ENCODE measurements around the gene SNRPD3.
A peak's percentile ranks its signal among the peaks of the same experiment; 100 is the strongest.

The SNRPD3 gene

GRCh38 chr22:24518771-24519485 lies 36.9 kb upstream of the SNRPD3 start:
- TF ChIP-seq, protein P1, sequence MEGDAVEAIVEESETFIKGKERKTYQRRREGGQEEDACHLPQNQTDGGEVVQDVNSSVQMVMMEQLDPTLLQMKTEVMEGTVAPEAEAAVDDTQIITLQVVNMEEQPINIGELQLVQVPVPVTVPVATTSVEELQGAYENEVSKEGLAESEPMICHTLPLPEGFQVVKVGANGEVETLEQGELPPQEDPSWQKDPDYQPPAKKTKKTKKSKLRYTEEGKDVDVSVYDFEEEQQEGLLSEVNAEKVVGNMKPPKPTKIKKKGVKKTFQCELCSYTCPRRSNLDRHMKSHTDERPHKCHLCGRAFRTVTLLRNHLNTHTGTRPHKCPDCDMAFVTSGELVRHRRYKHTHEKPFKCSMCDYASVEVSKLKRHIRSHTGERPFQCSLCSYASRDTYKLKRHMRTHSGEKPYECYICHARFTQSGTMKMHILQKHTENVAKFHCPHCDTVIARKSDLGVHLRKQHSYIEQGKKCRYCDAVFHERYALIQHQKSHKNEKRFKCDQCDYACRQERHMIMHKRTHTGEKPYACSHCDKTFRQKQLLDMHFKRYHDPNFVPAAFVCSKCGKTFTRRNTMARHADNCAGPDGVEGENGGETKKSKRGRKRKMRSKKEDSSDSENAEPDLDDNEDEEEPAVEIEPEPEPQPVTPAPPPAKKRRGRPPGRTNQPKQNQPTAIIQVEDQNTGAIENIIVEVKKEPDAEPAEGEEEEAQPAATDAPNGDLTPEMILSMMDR (IDR thresholded peaks at IDR 0.05; ENCODE audit: control insufficient read depth, insufficient read depth, low read depth, low read length, missing control alignments), result no peak
- H3K4me3 ChIP-seq (ENCODE audit: control insufficient read depth, low read depth, low read length), result no peak overlapping the region
- DNase-seq (ENCODE audit: low read depth), result no peak

GRCh38 chr22:24519496-24519895 lies 36.3 kb upstream of the SNRPD3 start:
- TF ChIP-seq, protein P1 (IDR thresholded peaks at IDR 0.05; ENCODE audit: control insufficient read depth, insufficient read depth, low read depth, low read length, missing control alignments), result no peak
- no peak for DNase-seq (ENCODE audit: low read depth)
- H3K4me3 ChIP-seq (ENCODE audit: control insufficient read depth, low read depth, low read length), result no peak overlapping the region

DNA sequence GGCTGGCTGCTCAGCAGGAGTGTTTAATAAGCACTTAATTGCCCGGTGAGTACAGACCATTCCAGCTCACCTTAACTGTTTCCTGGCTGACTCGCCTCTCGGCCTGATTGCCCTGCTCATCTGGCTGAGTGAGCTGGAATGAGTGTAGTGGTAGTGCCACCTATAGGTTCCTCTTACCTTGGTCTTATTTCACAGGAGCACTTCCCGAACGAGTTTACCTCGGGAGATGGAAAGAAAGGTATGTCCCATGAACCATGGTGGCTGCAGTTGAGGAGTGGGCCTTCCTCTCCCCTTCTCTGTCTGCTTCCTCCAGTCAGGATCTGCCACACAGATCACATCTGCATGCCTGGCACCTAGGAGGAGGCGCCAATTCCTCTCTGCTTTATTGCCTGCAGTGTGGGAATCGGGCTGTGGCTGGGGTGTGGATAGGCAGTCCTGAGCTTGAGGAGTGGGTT lies 34.0 kb upstream of the SNRPD3 start:
- DNase-seq (ENCODE audit: low read depth), result no peak
- H3K4me3 ChIP-seq (ENCODE audit: control insufficient read depth, low read depth, low read length), result no peak overlapping the region
- TF ChIP-seq, protein P1 (IDR thresholded peaks at IDR 0.05; ENCODE audit: control insufficient read depth, insufficient read depth, low read depth, low read length, missing control alignments), result peak; percentile 53

DNA sequence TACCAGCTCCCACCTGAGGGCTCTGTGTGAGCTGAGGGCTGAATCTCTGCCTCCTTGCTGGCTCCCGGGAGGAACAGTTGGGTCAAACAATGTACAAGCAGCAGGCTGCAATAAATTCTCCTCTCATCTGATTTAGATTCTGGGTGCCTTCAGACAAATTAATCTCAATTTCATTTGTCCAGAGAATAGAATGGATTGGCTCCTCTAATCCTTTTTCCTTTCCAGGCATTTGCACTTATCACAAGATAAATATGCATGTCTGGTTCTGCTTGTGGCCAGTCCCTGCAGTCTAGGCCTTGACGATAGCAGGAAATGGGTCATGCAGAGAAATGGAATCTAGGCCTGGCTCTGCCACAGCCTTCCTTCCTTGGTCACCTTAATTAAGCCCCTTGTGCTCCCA lies 31.9 kb upstream of the SNRPD3 start:
- no peak for DNase-seq (ENCODE audit: low read depth)
- TF ChIP-seq, protein P1 (IDR thresholded peaks at IDR 0.05; ENCODE audit: control insufficient read depth, insufficient read depth, low read depth, low read length, missing control alignments), result no peak
- H3K4me3 ChIP-seq (ENCODE audit: control insufficient read depth, low read depth, low read length), result no peak overlapping the region

GRCh38 chr22:24525416-24526037 lies 30.3 kb upstream of the SNRPD3 start:
- TF ChIP-seq, protein P1 (IDR thresholded peaks at IDR 0.05; ENCODE audit: control insufficient read depth, insufficient read depth, low read depth, low read length, missing control alignments), result peak; percentile 92
- DNase-seq (ENCODE audit: low read depth), result no peak
- no peak overlapping the region for H3K4me3 ChIP-seq (ENCODE audit: control insufficient read depth, low read depth, low read length)

GRCh38 chr22:24526191-24526590 lies 29.6 kb upstream of the SNRPD3 start:
- H3K4me3 ChIP-seq (ENCODE audit: control insufficient read depth, low read depth, low read length), result no peak overlapping the region
- TF ChIP-seq, protein P1 (IDR thresholded peaks at IDR 0.05; ENCODE audit: control insufficient read depth, insufficient read depth, low read depth, low read length, missing control alignments), result no peak
- DNase-seq (ENCODE audit: low read depth), result no peak

Measured in AG09309 (cell line).